Omental fat pad (tissue), 4 donors: ENCODE measurements around the gene AGPAT1. TPM values are rescaled to one million over a fixed set of nuclear protein-coding genes. Genes with fewer than 3 reads are reported as not detected.
A peak's percentile ranks its signal among the peaks of the same experiment; 100 is the strongest.

ENCODE experiments used
- ATAC-seq: fragments of 150-250 bp; one replicate; pipeline ENCODE4 v1.9.1; 2016; ENCODE audit warnings: mild to moderate bottlenecking, moderate library complexity; ENCODE audit not compliant: low FRiP score
- DNase-seq: peaks from one replicate; pipeline ENCODE4 v3.0.0-alpha.2; 2019; ENCODE audit warnings: low spot score
- CTCF ChIP-seq, 3 donors: fragments of 450-650 bp; IDR thresholded peaks; one replicate each; pipeline ENCODE4 v1.5.1; 2016 to 2017; ENCODE audit warnings: antibody characterized with exemption in 3 of 3, mild to moderate bottlenecking in 3 of 3, moderate library complexity in 2 of 3
- small RNA-seq: library from RNA; depleted of rRNA; stranded (forward); fragments of <200 nt; gene quantifications from one replicate; pipeline ENCODE3, GENCODE V24; 2016
- total RNA-seq, 4 donors: library from RNA; depleted of rRNA; stranded (reverse); fragments of >200 nt; gene quantifications; one replicate each; pipeline ENCODE4 v1.1.0, GENCODE V29; 2016

AGPAT1 gene
- total RNA-seq, 4 donors from 2014 or later, result 26.4 to 40.9 (median 35.7) TPM

- DNase-seq, result no peak
- ATAC-seq, result no peak
- TF ChIP-seq CTCF (IDR thresholded peaks at IDR 0.05), result no peak
Observed at GRCh38 chr6:32123681-32124080, 52.2 kb downstream of the AGPAT1 start.

- DNase-seq (no peak), ATAC-seq (no peak)
- no peak for TF ChIP-seq CTCF (IDR thresholded peaks at IDR 0.05)
Observed at GRCh38 chr6:32120573-32121059, 55.3 kb downstream of the AGPAT1 start.

- ATAC-seq, result peak; percentile 61
Observed at GRCh38 chr6:32118782-32119628, 56.9 kb downstream of the AGPAT1 start.

More at GRCh38 chr6:32118782-32119628, 56.9 kb downstream of the AGPAT1 start:
- TF ChIP-seq CTCF (IDR thresholded peaks at IDR 0.05), result peak in 1 of 3 donors; percentile 70
- DNase-seq, result peak; percentile 63

Small RNA genes within 50 kb of the gene (small RNA-seq; reads per million reads assigned to genes)
- not detected for gene AL662884.1
- not detected for gene MIR6833

Other genes with a start within 250 kb of the AGPAT1 start
- gene C2, start 248.4 kb downstream of the AGPAT1 start, total RNA-seq, result 10 to 100 TPM; 30.6 to 96.1 (median 46.0) TPM
- 1,000 to 10,000 TPM in 1 of 4 donors, 100 to 1,000 TPM in 2, 10 to 100 TPM in 1; 16.7 to 1,024 (median 264) TPM for gene CFB, start 230.0 kb downstream of the AGPAT1 start, total RNA-seq
- 10 to 100 TPM; 67.0 to 94.0 (median 75.0) TPM for gene NELFE, start 217.1 kb downstream of the AGPAT1 start, total RNA-seq
- 10 to 100 TPM; 31.3 to 50.8 (median 44.8) TPM for gene SKIC2, start 216.9 kb downstream of the AGPAT1 start, total RNA-seq
- gene DXO, start 203.9 kb downstream of the AGPAT1 start, total RNA-seq, result 10 to 100 TPM; 15.6 to 19.9 (median 18.4) TPM
- 100 to 1,000 TPM in 3 of 4 donors, 10 to 100 TPM in 1; 16.6 to 652 (median 239) TPM for gene C4A, start 194.0 kb downstream of the AGPAT1 start, total RNA-seq
- 100 to 1,000 TPM in 3 of 4 donors, 10 to 100 TPM in 1; 15.4 to 912 (median 204) TPM for gene C4B, start 161.3 kb downstream of the AGPAT1 start, total RNA-seq
- gene CYP21A2, start 137.7 kb downstream of the AGPAT1 start, total RNA-seq, result 1 to 10 TPM in 3 of 4 donors, under 1 TPM in 1; 0.63 to 5.7 (median 2.8) TPM
- 100 to 1,000 TPM; 129 to 311 (median 137) TPM for gene TNXB, start 66.7 kb downstream of the AGPAT1 start, total RNA-seq
- gene ATF6B, start 47.8 kb downstream of the AGPAT1 start, total RNA-seq, result 10 to 100 TPM; 23.2 to 44.3 (median 24.4) TPM
- 1 to 10 TPM; 2.1 to 3.9 (median 2.7) TPM for gene FKBPL, start 45.8 kb downstream of the AGPAT1 start, total RNA-seq
- gene PRRT1, start 24.1 kb downstream of the AGPAT1 start, total RNA-seq, result 1 to 10 TPM in 1 of 4 donors, under 1 TPM in 3; 0.24 to 1.0 (median 0.34) TPM
- 100 to 1,000 TPM in 1 of 4 donors, 10 to 100 TPM in 3; 21.5 to 161 (median 34.3) TPM for gene PPT2, start 21.9 kb downstream of the AGPAT1 start, total RNA-seq
- gene EGFL8, start 11.5 kb downstream of the AGPAT1 start, total RNA-seq, result 10 to 100 TPM in 3 of 4 donors, 1 to 10 TPM in 1; 8.9 to 17.3 (median 13.3) TPM
- gene RNF5, start 2.3 kb upstream of the AGPAT1 start, total RNA-seq, result 10 to 100 TPM; 35.1 to 59.1 (median 50.6) TPM
- 1 to 10 TPM in 3 of 4 donors, under 1 TPM in 1; 0.48 to 9.3 (median 1.2) TPM for gene AGER, start 8.2 kb upstream of the AGPAT1 start, total RNA-seq
- 10 to 100 TPM; 27.7 to 65.3 (median 34.6) TPM for gene PBX2, start 14.1 kb upstream of the AGPAT1 start, total RNA-seq
- 10 to 100 TPM in 3 of 4 donors, 1 to 10 TPM in 1; 9.7 to 28.3 (median 23.2) TPM for gene GPSM3, start 16.6 kb upstream of the AGPAT1 start, total RNA-seq
- gene NOTCH4, start 48.0 kb upstream of the AGPAT1 start, total RNA-seq, result 100 to 1,000 TPM in 1 of 4 donors, 10 to 100 TPM in 3; 15.1 to 208 (median 49.7) TPM
- not detected for gene TSBP1, start 195.8 kb upstream of the AGPAT1 start, total RNA-seq
- gene BTNL2, start 231.1 kb upstream of the AGPAT1 start, total RNA-seq, result not detected